Measurements from ENCODE around the gene ALKBH6. TPM values are rescaled to one million over a fixed set of nuclear protein-coding genes. Genes with fewer than 3 reads are reported as not detected.

The ALKBH6 gene
- total and polyA plus RNA-seq, 2 of the 13 experiments (the other 11 are each of a cell fraction or from before 2014, with no cell fraction given), result 13.7 to 18.1 TPM

- TF ChIP-seq, protein P1, sequence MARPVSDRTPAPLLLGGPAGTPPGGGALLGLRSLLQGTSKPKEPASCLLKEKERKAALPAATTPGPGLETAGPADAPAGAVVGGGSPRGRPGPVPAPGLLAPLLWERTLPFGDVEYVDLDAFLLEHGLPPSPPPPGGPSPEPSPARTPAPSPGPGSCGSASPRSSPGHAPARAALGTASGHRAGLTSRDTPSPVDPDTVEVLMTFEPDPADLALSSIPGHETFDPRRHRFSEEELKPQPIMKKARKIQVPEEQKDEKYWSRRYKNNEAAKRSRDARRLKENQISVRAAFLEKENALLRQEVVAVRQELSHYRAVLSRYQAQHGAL (CRISPR knock-in tag; IDR thresholded peaks at IDR 0.05; ENCODE audit: not compliant biosample characterization), result no peak
- TF ChIP-seq, protein P2, sequence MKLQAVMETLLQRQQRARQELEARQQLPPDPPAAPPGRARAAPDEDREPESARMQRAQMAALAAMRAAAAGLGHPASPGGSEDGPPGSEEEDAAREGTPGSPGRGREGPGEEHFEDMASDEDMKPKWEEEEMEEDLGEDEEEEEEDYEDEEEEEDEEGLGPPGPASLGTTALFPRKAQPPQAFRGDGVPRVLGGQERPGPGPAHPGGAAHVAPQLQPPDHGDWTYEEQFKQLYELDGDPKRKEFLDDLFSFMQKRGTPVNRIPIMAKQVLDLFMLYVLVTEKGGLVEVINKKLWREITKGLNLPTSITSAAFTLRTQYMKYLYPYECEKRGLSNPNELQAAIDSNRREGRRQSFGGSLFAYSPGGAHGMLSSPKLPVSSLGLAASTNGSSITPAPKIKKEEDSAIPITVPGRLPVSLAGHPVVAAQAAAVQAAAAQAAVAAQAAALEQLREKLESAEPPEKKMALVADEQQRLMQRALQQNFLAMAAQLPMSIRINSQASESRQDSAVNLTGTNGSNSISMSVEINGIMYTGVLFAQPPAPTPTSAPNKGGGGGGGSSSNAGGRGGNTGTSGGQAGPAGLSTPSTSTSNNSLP (IDR thresholded peaks at IDR 0.05; ENCODE audit: low read depth, low read length), result no peak
Measured at GRCh38 chr19:36008336-36008978, 5.6 kb downstream of the ALKBH6 start, which contains the start of gene SYNE4 (continued).

DNA sequence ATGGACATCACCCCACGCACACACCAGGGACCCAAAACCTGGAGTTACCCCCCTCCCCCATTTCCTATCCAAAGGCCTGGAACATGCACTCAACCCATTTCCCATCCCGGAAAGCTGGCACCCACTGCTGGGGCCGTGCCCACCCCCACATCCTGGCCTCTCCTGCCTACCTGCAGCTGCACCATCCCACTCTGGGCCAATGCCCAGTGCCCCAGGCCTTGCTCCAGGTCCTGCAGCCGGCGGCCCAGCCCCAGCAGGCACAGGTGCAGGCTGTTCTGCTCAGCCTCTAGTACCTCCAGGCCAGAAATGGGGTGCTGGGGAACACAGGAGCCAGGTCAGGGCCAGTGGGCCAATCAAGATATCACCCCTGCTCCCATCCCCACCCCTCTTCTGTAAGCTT lies 7.1 kb downstream of the ALKBH6 start:
- ATAC-seq (no peak), FAIRE-seq (no peak), DNase-seq (ENCODE audit: low spot score) (no peak)
- no peak overlapping the region; the same call in 1 of the 2 replicates for H3K4me2 ChIP-seq (ENCODE audit: low read depth, low read length)
- intact Hi-C loops (cut with micrococcal nuclease; ENCODE audit: unreplicated experiment) (loop anchor here (1.0 kb wide), 1 partner anchor 7 kb away; the partner anchor contains the start of gene ALKBH6), in situ Hi-C loops (cut with HindIII; ENCODE audit: extremely low pct_ligation_motif_present, low pct_unique_long_range_greater_than_20kb) (no loop called here)
- H2AFZ ChIP-seq (ENCODE audit: low read length), result no peak overlapping the region
- H3K27me3 ChIP-seq (ENCODE audit: control insufficient read depth in 1 of 2, insufficient read depth in 2 of 2, low read length in 2 of 2), result no peaks in the 10 kb centered on the region; a peak in 1 of 5 replicates
- H3K79me2 ChIP-seq (ENCODE audit: insufficient read depth, low read length), result peaks cover 6% of the 10 kb centered on the region
- H3K36me3 ChIP-seq (replicated peaks in 1 of 2; ENCODE audit: control insufficient read depth in 1 of 2, insufficient read depth in 2 of 2, low read length in 2 of 2), result peaks cover 0 to 10% of the 10 kb centered on the region in 2 experiments; a peak in 3 of 5 replicates
- TF ChIP-seq KDM5B (CRISPR knock-in tag; IDR thresholded peaks at IDR 0.05; ENCODE audit: borderline replicate concordance) (0 out of 2 replicates have a peak, but pooled peaks have one; percentile 33), AGO1 (IDR thresholded peaks at IDR 0.05; ENCODE audit: low read depth, low read length, poor library complexity, severe bottlenecking) (peak; percentile 61), TAF15 (IDR thresholded peaks at IDR 0.05; ENCODE audit: low read depth, low read length, poor library complexity, severe bottlenecking) (no peak), HNRNPL (IDR thresholded peaks at IDR 0.05; ENCODE audit: low read depth, low read length) (0 out of 2 replicates have a peak, but pooled peaks have one; percentile 35)
- WGBS (ENCODE audit: low lambda C conversion rate), result 100% methylated on average over 2 of the region's 5 CpGs
- no TSS peak for BruUV-seq (replicated peaks)
- H3K4me1 ChIP-seq (ENCODE audit: insufficient read depth, low read length), result peaks cover 38% of the 10 kb centered on the region
- no peak overlapping the region for H3K9ac ChIP-seq (ENCODE audit: insufficient read depth, low read depth, low read length)
- POLR2A ChIA-PET, result interaction anchor here (0.6 kb wide), 1 partner anchor 1936 kb away, joined by 3 read pairs; no protein-coding TSS in a partner anchor
- no peak overlapping the region for H3K27ac ChIP-seq (ENCODE audit: extremely low read length, insufficient read depth, low read length)
- no peaks in the 10 kb centered on the region for H3K9me3 ChIP-seq (ENCODE audit: low read length)
- CTCF ChIA-PET (ENCODE audit: low intra/inter-chr PET ratio, low total read pairs), result no interaction called here
- H3K4me3 ChIP-seq (replicated peaks in 1 of 3; ENCODE audit: insufficient read depth in 1 of 3, low read depth in 2 of 3, low read length in 3 of 3), result peak overlapping the region in 1 of 3 experiments; percentile 93; a peak in 1 of 6 replicates
- no peaks in the 10 kb centered on the region for H4K20me1 ChIP-seq (ENCODE audit: insufficient read depth, low read length)

Data from HepG2 (cell line).